Peyer's patch (tissue), 4 donors: Measurements from ENCODE around the gene MYBPH. TPM values are rescaled to one million over a fixed set of nuclear protein-coding genes. Genes with fewer than 3 reads are reported as not detected.

ENCODE experiments used
- DNase-seq, 3 donors: peaks; one replicate each; pipeline ENCODE4 v3.0.0-alpha.2; 2017 to 2019
- H3K27ac ChIP-seq, 4 donors: fragments of 200-600 bp; sonication (generic); one replicate each; pipeline ENCODE4 v1.5.1; 2016 to 2019
- H3K27me3 ChIP-seq, 2 donors: fragments of 200-600 bp; sonication (generic); one replicate each; pipeline ENCODE4 v1.5.1; 2019
- H3K36me3 ChIP-seq, 3 donors: fragments of 200-600 bp; sonication (generic); one replicate each; pipeline ENCODE4 v1.5.1; 2016 to 2019
- H3K4me1 ChIP-seq, 4 donors: fragments of 200-600 bp; sonication (generic); one replicate each; pipeline ENCODE4 v1.5.1; 2016 to 2019
- H3K4me3 ChIP-seq, 4 donors: fragments of 200-600 bp; sonication (generic); 1 replicate in 3 of 4; 2 replicates in 1 of 4; pipeline ENCODE4 v1.5.1; 2016 to 2019; ENCODE audit warnings: mild to moderate bottlenecking in 1 of 4
- H3K9me3 ChIP-seq, 4 donors: fragments of 200-600 bp; sonication (generic); one replicate each; pipeline ENCODE4 v1.5.1; 2016 to 2019; ENCODE audit warnings: mild to moderate bottlenecking in 1 of 4
- CTCF ChIP-seq, 6 experiments: fragments of 450-650 bp in 4 of 6; fragments of 200-600 bp in 2 of 6; sonication (generic) in 1 of 6; IDR thresholded peaks; one replicate each; pipeline ENCODE4 v1.5.1; 2017 to 2019; ENCODE audit warnings: antibody characterized with exemption in 6 of 6, mild to moderate bottlenecking in 3 of 6, moderate library complexity in 1 of 6
- POLR2A ChIP-seq, 2 donors: fragments of 450-650 bp; IDR thresholded peaks; one replicate each; pipeline ENCODE4 v1.5.1; 2017; ENCODE audit warnings: antibody characterized with exemption in 2 of 2, mild to moderate bottlenecking in 2 of 2, moderate library complexity in 2 of 2
- total RNA-seq, 4 donors: library from RNA; depleted of rRNA; stranded (reverse); fragments of >200 nt; gene quantifications; one replicate each; pipeline ENCODE4 v1.1.0, GENCODE V29; 2016

Gene MYBPH
- total RNA-seq, 4 donors from 2014 or later, result not detected

GRCh38 chr1:203163891-203164635 is 11.6 kb downstream of the MYBPH start:
- TF ChIP-seq CTCF (IDR thresholded peaks at IDR 0.05) (no peak), POLR2A (IDR thresholded peaks at IDR 0.05) (no peak)
- H3K27ac ChIP-seq, result no peak overlapping the region
- H3K36me3 ChIP-seq, result no peaks in the 10 kb centered on the region
- no peaks in the 10 kb centered on the region for H3K9me3 ChIP-seq
- no peaks in the 10 kb centered on the region for H3K27me3 ChIP-seq
- no peak for DNase-seq
- H3K4me1 ChIP-seq, result no peaks in the 10 kb centered on the region
- no peak overlapping the region for H3K4me3 ChIP-seq

- H3K9me3 ChIP-seq, result peaks cover 0 to 2% (median 0%) of the 10 kb centered on the region in 4 donors
- no peaks in the 10 kb centered on the region for H3K36me3 ChIP-seq
- no peak overlapping the region for H3K4me3 ChIP-seq
- no peak for DNase-seq
- H3K27me3 ChIP-seq, result no peaks in the 10 kb centered on the region
- H3K27ac ChIP-seq, result no peak overlapping the region
- TF ChIP-seq CTCF (IDR thresholded peaks at IDR 0.05) (no peak), POLR2A (IDR thresholded peaks at IDR 0.05) (no peak)
- no peaks in the 10 kb centered on the region for H3K4me1 ChIP-seq
Observed at GRCh38 chr1:203162403-203162802, 13.2 kb downstream of the MYBPH start.

GRCh38 chr1:203161703-203162102 is 13.9 kb downstream of the MYBPH start:
- H3K4me3 ChIP-seq, result no peak overlapping the region
- no peak overlapping the region for H3K27ac ChIP-seq
- H3K4me1 ChIP-seq, result no peaks in the 10 kb centered on the region
- DNase-seq, result no peak
- no peak for TF ChIP-seq POLR2A (IDR thresholded peaks at IDR 0.05)
- TF ChIP-seq CTCF (IDR thresholded peaks at IDR 0.05), result no peak
- H3K36me3 ChIP-seq, result no peaks in the 10 kb centered on the region
- H3K9me3 ChIP-seq, result peaks cover 0 to 2% (median 0%) of the 10 kb centered on the region in 4 donors
- no peaks in the 10 kb centered on the region for H3K27me3 ChIP-seq

- TF ChIP-seq POLR2A (IDR thresholded peaks at IDR 0.05), result no peak
- TF ChIP-seq CTCF (IDR thresholded peaks at IDR 0.05), result no peak
- no peak for DNase-seq
- Histone ChIP-seq H3K27ac (no peak overlapping the region), H3K9me3 (peaks cover 0 to 2% (median 0%) of the 10 kb centered on the region in 4 donors), H3K4me1 (no peaks in the 10 kb centered on the region), H3K36me3 (no peaks in the 10 kb centered on the region), H3K4me3 (no peak overlapping the region), H3K27me3 (no peaks in the 10 kb centered on the region)
Observed at GRCh38 chr1:203161175-203161574, 14.5 kb downstream of the MYBPH start.

GRCh38 chr1:203159844-203160243 is 15.8 kb downstream of the MYBPH start:
- Histone ChIP-seq H3K27ac (no peak overlapping the region), H3K4me1 (no peaks in the 10 kb centered on the region), H3K36me3 (no peaks in the 10 kb centered on the region), H3K9me3 (peaks cover 0 to 2% (median 0%) of the 10 kb centered on the region in 4 donors), H3K27me3 (no peaks in the 10 kb centered on the region), H3K4me3 (no peak overlapping the region)
- DNase-seq, result no peak
- TF ChIP-seq POLR2A (IDR thresholded peaks at IDR 0.05) (no peak), CTCF (IDR thresholded peaks at IDR 0.05) (no peak)
